K562 (cell line): ENCODE data around the gene PARP9. TPM values are rescaled to one million over a fixed set of nuclear protein-coding genes. Genes with fewer than 3 reads are reported as not detected.

Source experiments
- ARID3B ChIP-seq: fragments of 250-450 bp; sonication (Bioruptor Pico); IDR thresholded peaks from 2 replicates; pipeline ENCODE4 v1.4.0; 2020; ENCODE audit warnings: borderline replicate concordance
- CC2D1A ChIP-seq: fragments of 450-650 bp; IDR thresholded peaks from 2 replicates; pipeline ENCODE4 v1.6.1; 2017; ENCODE audit warnings: mild to moderate bottlenecking
- CHCHD3 ChIP-seq: fragments of 250-450 bp; sonication (Bioruptor Pico); IDR thresholded peaks from 2 replicates; pipeline ENCODE4 v2.1.2; 2022; ENCODE audit warnings: mild to moderate bottlenecking
- HCFC1 ChIP-seq: IDR thresholded peaks from 2 replicates; pipeline ENCODE4 v1.6.1; 2012; ENCODE audit warnings: low read depth, low read length, improper control_type of control experiment
- HNRNPH1 ChIP-seq: fragments of 200-400 bp; formaldehyde crosslinking; optimal IDR thresholded peaks from 2 replicates; pipeline ENCODE3; 2017; ENCODE audit warnings: low read depth, mild to moderate bottlenecking, low read length, moderate library complexity
- HNRNPK ChIP-seq: fragments of 200-400 bp; formaldehyde crosslinking; IDR thresholded peaks from one replicate; pipeline ENCODE4 v1.6.1; 2018; ENCODE audit warnings: mild to moderate bottlenecking, low read depth, low read length; ENCODE audit not compliant: poor library complexity, severe bottlenecking
- KLF6 ChIP-seq: fragments of 250-450 bp; sonication (Bioruptor Pico); IDR thresholded peaks from 2 replicates; pipeline ENCODE4 v1.4.0; 2020; ENCODE audit warnings: mild to moderate bottlenecking, moderate library complexity, borderline replicate concordance
- L3MBTL2 ChIP-seq: fragments of 450-650 bp; IDR thresholded peaks from 2 replicates; pipeline ENCODE4 v1.6.1; 2016; ENCODE audit warnings: mild to moderate bottlenecking, moderate library complexity
- MCM2 ChIP-seq: fragments of 450-650 bp; IDR thresholded peaks from 2 replicates; pipeline ENCODE4 v1.6.1; 2017; ENCODE audit warnings: low read depth, mild to moderate bottlenecking
- NCOR1 ChIP-seq: fragments of 450-650 bp; IDR thresholded peaks from 2 replicates; pipeline ENCODE4 v1.6.1; 2016; ENCODE audit warnings: mild to moderate bottlenecking, moderate library complexity
- NFE2 ChIP-seq: IDR thresholded peaks from 2 replicates; pipeline ENCODE4 v1.6.1; 2014; ENCODE audit warnings: antibody characterized with exemption, low read depth
- POLR2A ChIP-seq: fragments of 450-650 bp; conservative IDR thresholded peaks from 2 replicates; pipeline ENCODE4 v1.6.1; 2016
- RB1 ChIP-seq: fragments of 450-650 bp; IDR thresholded peaks from 2 replicates; pipeline ENCODE4 v1.6.1; 2017; ENCODE audit warnings: low read depth, mild to moderate bottlenecking
- SMARCE1 ChIP-seq: fragments of 450-650 bp; IDR thresholded peaks from 2 replicates; pipeline ENCODE4 v1.7.1; 2016; ENCODE audit warnings: mild to moderate bottlenecking
- SPI1 ChIP-seq: IDR thresholded peaks from 2 replicates; pipeline ENCODE4 v1.6.1; 2011; ENCODE audit warnings: low read depth, low read length, control low read depth, borderline replicate concordance
- TCFL5 ChIP-seq: fragments of 250-450 bp; sonication (Bioruptor Pico); conservative IDR thresholded peaks from 2 replicates; pipeline ENCODE4 v1.6.1; 2021; ENCODE audit warnings: mild to moderate bottlenecking, moderate library complexity, matching md5 sums
- ZNF175 ChIP-seq: fragments of 200-800 bp; sonication (Bioruptor generic); IDR thresholded peaks from 2 replicates; pipeline ENCODE4 v1.6.1; 2016; ENCODE audit warnings: low read depth, mild to moderate bottlenecking, missing genetic modification characterization, missing compliant biosample characterization
- ZNF263 ChIP-seq: sonication (generic); formaldehyde crosslinking; IDR thresholded peaks from 2 replicates; pipeline ENCODE4 v1.8.0; 2022; ENCODE audit warnings: mild to moderate bottlenecking, missing genetic modification reagents, borderline replicate concordance
- ZNF592 ChIP-seq: fragments of 450-650 bp; IDR thresholded peaks from 2 replicates; pipeline ENCODE4 v1.6.1; 2017; ENCODE audit warnings: antibody characterized with exemption, mild to moderate bottlenecking
- ZNF75A ChIP-seq: fragments of 450-650 bp; formaldehyde crosslinking; IDR thresholded peaks from 2 replicates; pipeline ENCODE4 v1.4.0; 2020; ENCODE audit warnings: mild to moderate bottlenecking
- polyA plus RNA-seq, 8 experiments: library from polyadenylated mRNA; depleted of rRNA in 4 of 8; stranded (reverse) in 5 of 8; unstranded in 3 of 8; fragments of >200 nt; fragmentation: Nextera tagmentation in 2 of 8; fragmentation: Illumina TruSeq in 1 of 8; extraction: Ambion mirVana in 2 of 8; extraction: Trizol in 1 of 8; gene quantifications; 2 replicates each; pipeline versions ENCODE4 v1.2.1 to v1.2.3, GENCODE V29; 2011 to 2014; ENCODE audit warnings: inconsistent platforms in 1 of 8, missing spikeins in 1 of 8
- total RNA-seq, 7 experiments: library from RNA; depleted of rRNA in 6 of 7; stranded (reverse); fragments of >200 nt in 6 of 7; fragmentation: Illumina TruSeq in 2 of 7; extraction: Trizol in 2 of 7; gene quantifications; 2 replicates each; pipeline versions ENCODE4 v1.2.1 to v1.2.3, GENCODE V29; 2011 to 2021; ENCODE audit warnings: low replicate concordance in 1 of 7
- TF ChIP-seq, protein P1 (sequence below): fragments of 250-450 bp; sonication (Bioruptor Pico); IDR thresholded peaks from 2 replicates; pipeline ENCODE4 v1.8.0; 2022; ENCODE audit warnings: inconsistent platforms, mild to moderate bottlenecking, moderate library complexity, borderline replicate concordance
- TF ChIP-seq, protein P2 (sequence below): fragments of 250-450 bp; sonication (Bioruptor Pico); IDR thresholded peaks from 2 replicates; pipeline ENCODE4 v1.8.0; 2022; ENCODE audit warnings: moderate library complexity, mild to moderate bottlenecking, inconsistent platforms

Gene PARP9
- total and polyA plus RNA-seq, 9 of the 15 experiments (the other 6 are each of a cell fraction or from before 2014, with no cell fraction given): 2.1 to 4.8 (median 3.4) TPM

GRCh38 chr3:122564155-122564912, at the start of gene PARP9, which contains the start of gene DTX3L (continued):
- TF ChIP-seq MCM2: no peak
- peak; percentile 31; the same call in 1 of the 2 replicates for TF ChIP-seq RB1
- no peak for TF ChIP-seq CHCHD3 (CRISPR knock-in tag)
- TF ChIP-seq, protein P1, sequence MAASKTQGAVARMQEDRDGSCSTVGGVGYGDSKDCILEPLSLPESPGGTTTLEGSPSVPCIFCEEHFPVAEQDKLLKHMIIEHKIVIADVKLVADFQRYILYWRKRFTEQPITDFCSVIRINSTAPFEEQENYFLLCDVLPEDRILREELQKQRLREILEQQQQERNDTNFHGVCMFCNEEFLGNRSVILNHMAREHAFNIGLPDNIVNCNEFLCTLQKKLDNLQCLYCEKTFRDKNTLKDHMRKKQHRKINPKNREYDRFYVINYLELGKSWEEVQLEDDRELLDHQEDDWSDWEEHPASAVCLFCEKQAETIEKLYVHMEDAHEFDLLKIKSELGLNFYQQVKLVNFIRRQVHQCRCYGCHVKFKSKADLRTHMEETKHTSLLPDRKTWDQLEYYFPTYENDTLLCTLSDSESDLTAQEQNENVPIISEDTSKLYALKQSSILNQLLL (CRISPR knock-in tag): no peak
- no peak for TF ChIP-seq ARID3B (CRISPR knock-in tag)
- TF ChIP-seq HNRNPK: no peak
- TF ChIP-seq HCFC1: no peak
- TF ChIP-seq ZNF263 (CRISPR knock-in tag): peak; percentile 86
- TF ChIP-seq KLF6 (CRISPR knock-in tag): no peak
- no peak for TF ChIP-seq TCFL5 (CRISPR knock-in tag)
- peak; percentile 79 for TF ChIP-seq ZNF592
- no peak for TF ChIP-seq CC2D1A
- no peak for TF ChIP-seq SMARCE1
- TF ChIP-seq L3MBTL2: peak; percentile 84
- no peak for TF ChIP-seq SPI1
- no peak for TF ChIP-seq NCOR1
- TF ChIP-seq NFE2: no peak
- TF ChIP-seq HNRNPH1: no peak
- TF ChIP-seq ZNF175 (CRISPR knock-in tag): no peak
- TF ChIP-seq ZNF75A (CRISPR knock-in tag): no peak
- TF ChIP-seq, protein P2, sequence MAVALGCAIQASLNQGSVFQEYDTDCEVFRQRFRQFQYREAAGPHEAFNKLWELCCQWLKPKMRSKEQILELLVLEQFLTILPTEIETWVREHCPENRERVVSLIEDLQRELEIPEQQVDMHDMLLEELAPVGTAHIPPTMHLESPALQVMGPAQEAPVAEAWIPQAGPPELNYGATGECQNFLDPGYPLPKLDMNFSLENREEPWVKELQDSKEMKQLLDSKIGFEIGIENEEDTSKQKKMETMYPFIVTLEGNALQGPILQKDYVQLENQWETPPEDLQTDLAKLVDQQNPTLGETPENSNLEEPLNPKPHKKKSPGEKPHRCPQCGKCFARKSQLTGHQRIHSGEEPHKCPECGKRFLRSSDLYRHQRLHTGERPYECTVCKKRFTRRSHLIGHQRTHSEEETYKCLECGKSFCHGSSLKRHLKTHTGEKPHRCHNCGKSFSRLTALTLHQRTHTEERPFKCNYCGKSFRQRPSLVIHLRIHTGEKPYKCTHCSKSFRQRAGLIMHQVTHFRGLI (CRISPR knock-in tag): no peak
- peak; percentile 69 for TF ChIP-seq POLR2A
